HepG2 (cell line): ENCODE data around the gene PSMG1. TPM values are rescaled to one million over a fixed set of nuclear protein-coding genes. Genes with fewer than 3 reads are reported as not detected.

ENCODE experiments used
- BORCS8-MEF2B ChIP-seq: sonication (generic); formaldehyde crosslinking; IDR thresholded peaks from 2 replicates; pipeline ENCODE4 v1.8.0; 2022; ENCODE audit warnings: mild to moderate bottlenecking, missing genetic modification reagents
- CEBPB ChIP-seq: IDR thresholded peaks from 2 replicates; pipeline ENCODE4 v1.6.1; 2011; ENCODE audit warnings: low read depth, low read length, improper control_type of control experiment, borderline replicate concordance
- ERF ChIP-seq: IDR thresholded peaks from 2 replicates; pipeline ENCODE4 v1.6.1; 2018; ENCODE audit warnings: missing biosample characterization, missing genetic modification reagents
- FOXC1 ChIP-seq: sonication (generic); formaldehyde crosslinking; IDR thresholded peaks from 2 replicates; pipeline ENCODE4 v1.8.0; 2022; ENCODE audit warnings: mild to moderate bottlenecking, missing genetic modification reagents, borderline replicate concordance
- FOXP1 ChIP-seq, 2 experiments: fragments of 450-650 bp in 1 of 2; IDR thresholded peaks; 2 replicates each; pipeline ENCODE4 v1.6.1; 2017 to 2018; ENCODE audit warnings: antibody characterized with exemption in 1 of 2
- KLF16 ChIP-seq, 2 experiments: sonication (generic) in 1 of 2; formaldehyde crosslinking in 1 of 2; IDR thresholded peaks; 2 replicates each; pipeline versions ENCODE4 v1.6.1 to v1.8.0; 2016 to 2023; ENCODE audit warnings: missing genetic modification reagents in 2 of 2, missing compliant biosample characterization in 1 of 2
- MXD3 ChIP-seq: IDR thresholded peaks from 2 replicates; pipeline ENCODE4 v1.6.1; 2016; ENCODE audit warnings: mild to moderate bottlenecking, missing biosample characterization, missing genetic modification reagents
- PCBP1 ChIP-seq: fragments of 200-400 bp; formaldehyde crosslinking; IDR thresholded peaks from 2 replicates; pipeline ENCODE4 v1.6.1; 2017; ENCODE audit warnings: mild to moderate bottlenecking, low read depth, low read length, borderline replicate concordance
- RAD51 ChIP-seq: fragments of 450-650 bp; IDR thresholded peaks from 2 replicates; pipeline ENCODE4 v1.6.1; 2016; ENCODE audit warnings: borderline replicate concordance
- RNF219 ChIP-seq: sonication (generic); formaldehyde crosslinking; IDR thresholded peaks from 2 replicates; pipeline ENCODE4 v1.5.0; 2020; ENCODE audit warnings: mild to moderate bottlenecking, missing genetic modification reagents
- SMARCE1 ChIP-seq: fragments of 450-650 bp; IDR thresholded peaks from 2 replicates; pipeline ENCODE4 v1.6.1; 2017; ENCODE audit warnings: borderline replicate concordance
- XRCC5 ChIP-seq: fragments of 200-400 bp; formaldehyde crosslinking; optimal IDR thresholded peaks from 2 replicates; pipeline ENCODE3; 2017; ENCODE audit warnings: mild to moderate bottlenecking, low read length
- ZNF3 ChIP-seq: IDR thresholded peaks from 2 replicates; pipeline ENCODE4 v1.7.0; 2017; ENCODE audit warnings: inconsistent platforms
- ZNF335 ChIP-seq: sonication (generic); formaldehyde crosslinking; IDR thresholded peaks from 2 replicates; pipeline ENCODE4 v1.4.0; 2020; ENCODE audit warnings: missing genetic modification reagents
- ZNF350 ChIP-seq: sonication (generic); formaldehyde crosslinking; IDR thresholded peaks from 2 replicates; pipeline ENCODE4 v1.4.0; 2020; ENCODE audit warnings: mild to moderate bottlenecking, low read depth, missing genetic modification reagents, borderline replicate concordance
- ZNF629 ChIP-seq: sonication (generic); formaldehyde crosslinking; conservative IDR thresholded peaks from 2 replicates; pipeline ENCODE4 v1.5.0; 2020; ENCODE audit warnings: missing genetic modification reagents
- ZNF687 ChIP-seq: sonication (generic); formaldehyde crosslinking; IDR thresholded peaks from 2 replicates; pipeline ENCODE4 v1.5.1; 2020; ENCODE audit warnings: mild to moderate bottlenecking, missing genetic modification reagents, moderate library complexity
- ZNF740 ChIP-seq: sonication (generic); formaldehyde crosslinking; IDR thresholded peaks from 2 replicates; pipeline ENCODE4 v1.4.0; 2020; ENCODE audit warnings: missing genetic modification reagents
- polyA plus RNA-seq, 8 experiments: library from polyadenylated mRNA; depleted of rRNA in 3 of 8; stranded (reverse) in 7 of 8; unstranded in 1 of 8; fragments of >200 nt; fragmentation: Illumina TruSeq in 4 of 8; extraction: Trizol in 4 of 8; gene quantifications; 2 replicates each; pipeline versions ENCODE4 v1.2.1 to v1.2.3, GENCODE V29; 2011 to 2016; ENCODE audit warnings: low read depth in 4 of 8, missing spikeins in 1 of 8, mixed read lengths in 1 of 8; ENCODE audit not compliant: insufficient read depth in 1 of 8
- total RNA-seq, 5 experiments: library from RNA; depleted of rRNA; stranded (reverse); fragments of >200 nt; fragmentation: Illumina TruSeq; extraction: Trizol; gene quantifications; 2 replicates each; pipeline ENCODE4 v1.2.3, GENCODE V29; 2016; ENCODE audit warnings: low read depth in 1 of 5

PSMG1 gene
- total and polyA plus RNA-seq, 2 of the 13 experiments (the other 11 are each of a cell fraction or from before 2014, with no cell fraction given) = 63.6 to 173 TPM

- 0 out of 2 replicates have a peak, but pooled peaks have one; percentile 50 for TF ChIP-seq ZNF740 (CRISPR knock-in tag)
- 0 out of 2 replicates have a peak, but pooled peaks have one; percentile 17 for TF ChIP-seq ZNF3 (CRISPR knock-in tag)
- peak in 1 of 2 experiments; percentile 43; a peak in 2 of 4 replicates for TF ChIP-seq KLF16 (CRISPR knock-in tag; IDR thresholded peaks at IDR 0.05)
- TF ChIP-seq BORCS8-MEF2B = peak; percentile 51; the same call in 1 of the 2 replicates
- no peak for TF ChIP-seq RNF219
- peak; percentile 13; the same call in 1 of the 2 replicates for TF ChIP-seq ZNF629 (CRISPR knock-in tag)
- no peak for TF ChIP-seq RAD51
- no peak for TF ChIP-seq SMARCE1
- peak; percentile 65 for TF ChIP-seq ZNF350
- 0 out of 2 replicates have a peak, but pooled peaks have one; percentile 44 for TF ChIP-seq PCBP1
- 0 out of 2 replicates have a peak, but pooled peaks have one; percentile 50 for TF ChIP-seq FOXC1 (CRISPR knock-in tag)
- TF ChIP-seq FOXP1 (IDR thresholded peaks at IDR 0.05) = no peak
- no peak for TF ChIP-seq FOXP1 (CRISPR knock-in tag; IDR thresholded peaks at IDR 0.05)
- no peak for TF ChIP-seq CEBPB
- no peak for TF ChIP-seq ZNF335 (CRISPR knock-in tag)
- TF ChIP-seq ERF (CRISPR knock-in tag) = no peak; the same call in 1 of the 2 replicates
- peak; percentile 95 for TF ChIP-seq ZNF687 (CRISPR knock-in tag)
- TF ChIP-seq XRCC5 = peak; percentile 42
- TF ChIP-seq MXD3 (CRISPR knock-in tag) = peak; percentile 96; the same call in 1 of the 2 replicates
Observed at GRCh38 chr21:39183272-39184049, at the start of gene PSMG1 (continued).
